Smooth muscle cell (in vitro differentiated cells): ENCODE results near the gene PLD5. TPM values are rescaled to one million over a fixed set of nuclear protein-coding genes. Genes with fewer than 3 reads are reported as not detected.

Experiments
- DNase-seq: peaks from one replicate; lab custom pipeline; 2025; ENCODE audit not compliant: unreplicated experiment; lab: John Stamatoyannopoulos, UW
- H2AFZ ChIP-seq: fragments of 200-600 bp; sonication (generic); 2 replicates; pipeline ENCODE4 v1.6.0; 2016; ENCODE audit warnings: antibody characterized with exemption, low read depth, mild to moderate bottlenecking
- H3F3A ChIP-seq: fragments of 200-600 bp; sonication (generic); 2 replicates; pipeline ENCODE4 v1.6.0; 2017; ENCODE audit warnings: antibody characterized with exemption, low read depth
- H3K27ac ChIP-seq: fragments of 200-600 bp; sonication (generic); 2 replicates; pipeline ENCODE4 v1.5.1; 2016; ENCODE audit warnings: low read depth, mild to moderate bottlenecking
- H3K27me3 ChIP-seq: fragments of 200-600 bp; sonication (generic); 2 replicates; pipeline ENCODE4 v1.6.1; 2016; ENCODE audit warnings: low read depth, mild to moderate bottlenecking
- H3K36me3 ChIP-seq: fragments of 200-600 bp; sonication (generic); 2 replicates; pipeline ENCODE4 v1.5.1; 2016; ENCODE audit warnings: low read depth
- H3K4me1 ChIP-seq: fragments of 200-600 bp; sonication (generic); 2 replicates; pipeline ENCODE4 v1.5.1; 2016; ENCODE audit warnings: low read depth
- H3K4me2 ChIP-seq: fragments of 200-600 bp; sonication (generic); 2 replicates; pipeline ENCODE4 v1.6.0; 2016; ENCODE audit warnings: mild to moderate bottlenecking
- H3K4me3 ChIP-seq: fragments of 200-600 bp; sonication (generic); 2 replicates; pipeline ENCODE4 v1.5.1; 2016; ENCODE audit warnings: mild to moderate bottlenecking
- H3K79me2 ChIP-seq: fragments of 200-600 bp; sonication (generic); 2 replicates; pipeline ENCODE4 v1.6.0; 2016; ENCODE audit warnings: low read depth, mild to moderate bottlenecking
- H3K9ac ChIP-seq: fragments of 200-600 bp; sonication (generic); 2 replicates; pipeline ENCODE4 v1.6.0; 2016; ENCODE audit warnings: low read depth
- H3K9me3 ChIP-seq: fragments of 200-600 bp; sonication (generic); replicated peaks from 2 replicates; pipeline ENCODE4 v1.5.1; 2016; ENCODE audit warnings: low read depth
- H4K20me1 ChIP-seq: fragments of 200-600 bp; sonication (generic); 2 replicates; pipeline ENCODE4 v1.6.0; 2016; ENCODE audit warnings: low read depth
- WGBS: methylation state at CpG from one replicate; pipeline ENCODE4 v1.1.7; 2016; ENCODE audit warnings: low lambda C conversion rate; 5-methylcytosine and 5-hydroxymethylcytosine counted together
- polyA plus RNA-seq: library from polyadenylated mRNA; unstranded; fragments of >200 nt; fragmentation: Nextera tagmentation; extraction: Ambion mirVana; gene quantifications from 2 replicates; pipeline ENCODE4 v1.2.1, GENCODE V29; 2016
- total RNA-seq: library from RNA; depleted of rRNA; stranded (reverse); fragments of >200 nt; gene quantifications from 2 replicates; pipeline ENCODE4 v1.2.3, GENCODE V29; 2014
- TF ChIP-seq, protein P1 (sequence below): fragments of 200-600 bp; sonication (generic); IDR thresholded peaks from 2 replicates; pipeline ENCODE4 v1.5.1; 2017; ENCODE audit warnings: borderline replicate concordance, mild to moderate bottlenecking, antibody characterized with exemption; ENCODE audit not compliant: insufficient read depth, poor library complexity, severe bottlenecking

PLD5 gene
- total and polyA plus RNA-seq, 2 experiments from 2014 or later, result 0.25 to 0.27 TPM

DNA sequence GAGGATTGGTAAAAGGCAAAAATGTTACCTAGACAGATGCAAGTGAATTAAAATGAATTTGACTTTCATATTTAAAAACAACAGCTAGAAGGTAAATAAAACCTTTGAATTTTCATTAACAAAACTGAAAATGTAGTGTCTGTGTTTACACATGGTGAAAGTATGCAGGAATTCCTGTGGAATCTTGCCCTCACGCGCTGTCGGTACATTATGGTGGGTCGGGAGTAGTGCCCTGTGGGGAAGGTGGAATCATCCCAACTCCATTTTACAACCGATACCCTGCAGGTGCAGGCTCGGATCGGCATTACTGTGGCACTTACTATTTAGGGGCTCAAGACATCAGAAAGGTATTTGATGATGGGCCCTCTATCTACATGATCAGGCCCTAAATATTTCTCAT lies 328.4 kb downstream of the PLD5 start:
- 48% methylated on average over 7 of the region's 7 CpGs for WGBS
- Histone ChIP-seq H2AFZ (no peak overlapping the region), H3K27me3 (no peaks in the 10 kb centered on the region), H3F3A (no peaks in the 10 kb centered on the region), H3K4me2 (no peak overlapping the region), H3K36me3 (no peaks in the 10 kb centered on the region), H3K4me3 (no peak overlapping the region), H3K79me2 (no peaks in the 10 kb centered on the region), H3K4me1 (no peaks in the 10 kb centered on the region), H3K9ac (no peak overlapping the region), H4K20me1 (no peaks in the 10 kb centered on the region), H3K27ac (no peak overlapping the region), H3K9me3 (no peaks in the 10 kb centered on the region)
- TF ChIP-seq, protein P1, sequence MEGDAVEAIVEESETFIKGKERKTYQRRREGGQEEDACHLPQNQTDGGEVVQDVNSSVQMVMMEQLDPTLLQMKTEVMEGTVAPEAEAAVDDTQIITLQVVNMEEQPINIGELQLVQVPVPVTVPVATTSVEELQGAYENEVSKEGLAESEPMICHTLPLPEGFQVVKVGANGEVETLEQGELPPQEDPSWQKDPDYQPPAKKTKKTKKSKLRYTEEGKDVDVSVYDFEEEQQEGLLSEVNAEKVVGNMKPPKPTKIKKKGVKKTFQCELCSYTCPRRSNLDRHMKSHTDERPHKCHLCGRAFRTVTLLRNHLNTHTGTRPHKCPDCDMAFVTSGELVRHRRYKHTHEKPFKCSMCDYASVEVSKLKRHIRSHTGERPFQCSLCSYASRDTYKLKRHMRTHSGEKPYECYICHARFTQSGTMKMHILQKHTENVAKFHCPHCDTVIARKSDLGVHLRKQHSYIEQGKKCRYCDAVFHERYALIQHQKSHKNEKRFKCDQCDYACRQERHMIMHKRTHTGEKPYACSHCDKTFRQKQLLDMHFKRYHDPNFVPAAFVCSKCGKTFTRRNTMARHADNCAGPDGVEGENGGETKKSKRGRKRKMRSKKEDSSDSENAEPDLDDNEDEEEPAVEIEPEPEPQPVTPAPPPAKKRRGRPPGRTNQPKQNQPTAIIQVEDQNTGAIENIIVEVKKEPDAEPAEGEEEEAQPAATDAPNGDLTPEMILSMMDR, result no peak
- no peak for DNase-seq

DNA sequence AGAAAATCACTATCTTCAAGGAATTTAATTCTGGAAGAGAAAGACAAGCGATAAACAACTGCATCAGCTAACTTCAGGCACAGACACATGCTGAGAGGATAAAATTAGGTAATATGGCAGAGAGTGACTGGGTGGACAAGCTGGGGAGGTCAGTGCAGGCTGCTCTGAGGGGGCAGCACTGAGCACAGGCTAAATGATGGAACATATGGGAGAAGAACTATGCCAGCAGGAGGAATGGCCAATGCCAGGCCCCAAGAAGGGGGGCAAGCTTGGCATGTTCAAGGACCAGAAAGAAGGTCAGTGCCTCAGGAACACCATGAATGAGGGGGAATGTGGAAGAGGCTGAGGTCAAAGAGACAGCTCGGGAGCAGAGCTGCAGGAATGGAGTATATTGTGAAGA lies 334.9 kb downstream of the PLD5 start:
- Histone ChIP-seq H3K9me3 (no peaks in the 10 kb centered on the region), H3K4me3 (no peak overlapping the region), H3K4me2 (no peak overlapping the region), H3K79me2 (no peaks in the 10 kb centered on the region), H3F3A (no peaks in the 10 kb centered on the region), H3K27ac (no peak overlapping the region), H2AFZ (no peak overlapping the region), H4K20me1 (no peaks in the 10 kb centered on the region), H3K27me3 (no peaks in the 10 kb centered on the region), H3K36me3 (no peaks in the 10 kb centered on the region), H3K4me1 (no peaks in the 10 kb centered on the region), H3K9ac (no peak overlapping the region)
- TF ChIP-seq, protein P1, result no peak
- DNase-seq, result no peak
- 87% methylated on average over 2 of the region's 2 CpGs for WGBS

DNA sequence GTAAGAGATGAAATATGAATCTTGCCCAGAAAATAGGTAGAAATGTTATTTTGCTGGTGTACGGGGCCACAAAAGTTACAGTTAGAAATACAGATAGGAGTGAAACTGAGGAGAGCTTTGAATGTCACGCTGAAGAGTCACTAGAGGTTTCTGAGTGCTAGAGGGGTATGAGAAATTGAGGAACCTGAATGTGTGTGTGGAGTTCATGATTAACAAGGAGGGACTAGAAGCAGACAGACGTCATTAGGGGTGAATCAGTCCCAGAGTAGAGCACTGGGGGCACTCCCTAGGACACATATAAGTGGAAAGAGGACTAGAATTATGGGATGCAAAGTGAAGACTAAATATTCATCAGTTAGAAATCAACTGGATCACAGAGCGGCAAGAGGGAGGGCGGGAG lies 336.7 kb downstream of the PLD5 start:
- H3K36me3 ChIP-seq, result no peaks in the 10 kb centered on the region
- H3K9me3 ChIP-seq, result no peaks in the 10 kb centered on the region
- H3K27me3 ChIP-seq, result no peaks in the 10 kb centered on the region
- 94% methylated on average over 5 of the region's 5 CpGs for WGBS
- TF ChIP-seq, protein P1, result no peak
- no peaks in the 10 kb centered on the region for H3K79me2 ChIP-seq
- no peaks in the 10 kb centered on the region for H3F3A ChIP-seq
- no peak overlapping the region for H3K4me2 ChIP-seq
- no peak overlapping the region for H3K9ac ChIP-seq
- no peaks in the 10 kb centered on the region for H3K4me1 ChIP-seq
- no peak for DNase-seq
- no peak overlapping the region for H2AFZ ChIP-seq
- no peaks in the 10 kb centered on the region for H4K20me1 ChIP-seq
- no peak overlapping the region for H3K27ac ChIP-seq
- no peak overlapping the region for H3K4me3 ChIP-seq

- DNase-seq, result no peak
- Histone ChIP-seq H4K20me1 (no peaks in the 10 kb centered on the region), H2AFZ (no peak overlapping the region), H3K4me1 (no peaks in the 10 kb centered on the region), H3F3A (no peaks in the 10 kb centered on the region), H3K36me3 (no peaks in the 10 kb centered on the region), H3K9me3 (no peaks in the 10 kb centered on the region), H3K27ac (no peak overlapping the region), H3K4me3 (no peak overlapping the region), H3K27me3 (no peaks in the 10 kb centered on the region), H3K79me2 (no peaks in the 10 kb centered on the region), H3K9ac (no peak overlapping the region), H3K4me2 (no peak overlapping the region)
- WGBS, result 83% methylated on average over 1 of the region's 1 CpG
- TF ChIP-seq, protein P1, result no peak
Observed at GRCh38 chr1:242187171-242187570, 337.3 kb downstream of the PLD5 start.
